PC-3 (cell line): ENCODE results near the gene MAML2.

Source experiments
- CTCF ChIP-seq: fragments of 300-600 bp; sonication (generic); conservative IDR thresholded peaks from 2 replicates; pipeline ENCODE4 v1.5.1; 2017; ENCODE audit warnings: antibody characterized with exemption, low read depth, mild to moderate bottlenecking, low read length
- EZH2 ChIP-seq: fragments of 300-600 bp; sonication (generic); IDR thresholded peaks from one replicate; pipeline ENCODE4 v1.6.1; 2017; ENCODE audit warnings: antibody characterized with exemption, mild to moderate bottlenecking, low read length; ENCODE audit not compliant: unreplicated experiment
- EZH2phosphoT487 ChIP-seq: fragments of 300-600 bp; sonication (generic); IDR thresholded peaks from 2 replicates; pipeline ENCODE4 v1.6.1; 2018; ENCODE audit warnings: mild to moderate bottlenecking, antibody characterized with exemption, low read length, borderline replicate concordance

GRCh38 chr11:96288915-96289314, 54.1 kb downstream of the MAML2 start:
- TF ChIP-seq CTCF (no peak), EZH2phosphoT487 (no peak), EZH2 (no peak)
